Skeletal muscle cell (primary cell): ENCODE results near the gene ACSBG1.

Experiments used
- DNase-seq: peaks from one replicate; pipeline ENCODE4 v3.0.0-alpha.2; 2010; ENCODE audit warnings: low read depth
- H3K4me3 ChIP-seq: 2 replicates; pipeline ENCODE4 v1.5.1; 2011; ENCODE audit warnings: low read depth, mild to moderate bottlenecking, control low read depth, low read length, moderate library complexity

Gene ACSBG1

GRCh38 chr15:78207110-78207458, 27.3 kb downstream of the ACSBG1 start:
- no peak for DNase-seq
- H3K4me3 ChIP-seq = no peak overlapping the region

GRCh38 chr15:78206326-78207109, 27.8 kb downstream of the ACSBG1 start:
- DNase-seq = peak; percentile 9
- no peak overlapping the region for H3K4me3 ChIP-seq

GRCh38 chr15:78205856-78206255, 28.5 kb downstream of the ACSBG1 start:
- no peak for DNase-seq
- H3K4me3 ChIP-seq = no peak overlapping the region

- DNase-seq = no peak
- no peak overlapping the region for H3K4me3 ChIP-seq
These were observed 29.0 kb downstream of the ACSBG1 start for GRCh38 chr15:78205337-78205736.

- H3K4me3 ChIP-seq = no peak overlapping the region
- DNase-seq = peak; percentile 23
These were observed 29.7 kb downstream of the ACSBG1 start for GRCh38 chr15:78204351-78205309.

- no peak overlapping the region for H3K4me3 ChIP-seq
- no peak for DNase-seq
These were observed 30.8 kb downstream of the ACSBG1 start for GRCh38 chr15:78203346-78204225.

GRCh38 chr15:78201281-78202190, 32.8 kb downstream of the ACSBG1 start:
- DNase-seq = no peak

GRCh38 chr15:78200276-78200930, 34.0 kb downstream of the ACSBG1 start:
- no peak for DNase-seq
- no peak overlapping the region for H3K4me3 ChIP-seq

More at GRCh38 chr15:78201281-78202190, 32.8 kb downstream of the ACSBG1 start:
- H3K4me3 ChIP-seq = no peak overlapping the region

- no peak overlapping the region for H3K4me3 ChIP-seq
- DNase-seq = no peak
These were observed 36.7 kb downstream of the ACSBG1 start for GRCh38 chr15:78197632-78198031.

GRCh38 chr15:78195735-78196201, 38.6 kb downstream of the ACSBG1 start:
- no peak for DNase-seq
- no peak overlapping the region for H3K4me3 ChIP-seq

- H3K4me3 ChIP-seq = no peak overlapping the region
- no peak for DNase-seq
These were observed 39.8 kb downstream of the ACSBG1 start for GRCh38 chr15:78194568-78194925.

- H3K4me3 ChIP-seq = no peak overlapping the region
- DNase-seq = no peak
These were observed 40.4 kb downstream of the ACSBG1 start for GRCh38 chr15:78193731-78194567.

- no peak overlapping the region for H3K4me3 ChIP-seq
- DNase-seq = no peak
These were observed 41.4 kb downstream of the ACSBG1 start for GRCh38 chr15:78192826-78193594.

GRCh38 chr15:78182821-78183220, 51.5 kb downstream of the ACSBG1 start:
- no peak for DNase-seq
- H3K4me3 ChIP-seq = no peak overlapping the region

- H3K4me3 ChIP-seq = no peak overlapping the region
- DNase-seq = no peak
These were observed 52.0 kb downstream of the ACSBG1 start for GRCh38 chr15:78182336-78182700.

GRCh38 chr15:78179906-78180305, 54.5 kb downstream of the ACSBG1 start:
- H3K4me3 ChIP-seq = no peak overlapping the region
- DNase-seq = no peak
